ENCODE results near the gene NDUFS5.

Gene NDUFS5

DNA sequence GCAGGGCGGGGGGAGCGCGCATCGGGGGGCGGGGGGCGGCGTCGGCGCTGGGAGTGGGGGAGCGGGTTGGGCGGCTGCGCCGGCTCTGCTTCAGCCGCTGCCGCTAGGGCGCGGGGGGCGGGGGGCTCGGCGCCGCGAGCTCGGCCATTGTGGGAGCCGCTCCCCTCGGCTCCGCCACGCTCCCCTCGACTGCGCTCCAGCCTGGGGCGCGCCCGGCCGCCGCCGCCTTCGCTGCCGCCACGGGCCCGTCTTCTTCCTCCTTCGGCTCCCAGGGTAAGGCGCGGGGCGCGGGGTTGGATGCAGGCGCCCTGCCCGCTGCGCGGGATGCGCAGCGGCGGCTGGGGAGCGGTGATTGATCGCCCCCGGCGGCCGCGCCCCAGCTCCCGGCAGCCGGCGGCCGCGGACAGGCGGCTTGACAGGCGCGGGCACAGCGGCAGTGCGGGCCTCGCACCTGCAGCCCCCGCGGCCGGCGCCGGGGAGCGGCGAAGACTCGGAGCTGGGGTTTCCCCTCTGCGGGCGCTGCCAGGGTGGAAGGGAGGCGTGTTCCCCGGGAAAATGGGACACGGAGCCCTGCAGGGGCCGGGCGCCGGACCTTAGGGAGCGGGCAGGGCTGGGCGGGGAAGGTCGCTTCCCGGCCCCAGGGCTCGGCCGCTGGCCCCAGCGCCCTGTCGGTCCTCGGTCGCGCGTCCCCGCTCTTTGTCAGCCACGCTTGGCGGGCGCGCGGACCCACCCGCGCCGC lies 55.3 kb downstream of the NDUFS5 start (continued):
- TF ChIP-seq ZBTB44 (tag by site-specific recombination; IDR thresholded peaks at IDR 0.05), result peak; percentile 17; the same call in 1 of the 2 replicates
- TF ChIP-seq, protein P1, sequence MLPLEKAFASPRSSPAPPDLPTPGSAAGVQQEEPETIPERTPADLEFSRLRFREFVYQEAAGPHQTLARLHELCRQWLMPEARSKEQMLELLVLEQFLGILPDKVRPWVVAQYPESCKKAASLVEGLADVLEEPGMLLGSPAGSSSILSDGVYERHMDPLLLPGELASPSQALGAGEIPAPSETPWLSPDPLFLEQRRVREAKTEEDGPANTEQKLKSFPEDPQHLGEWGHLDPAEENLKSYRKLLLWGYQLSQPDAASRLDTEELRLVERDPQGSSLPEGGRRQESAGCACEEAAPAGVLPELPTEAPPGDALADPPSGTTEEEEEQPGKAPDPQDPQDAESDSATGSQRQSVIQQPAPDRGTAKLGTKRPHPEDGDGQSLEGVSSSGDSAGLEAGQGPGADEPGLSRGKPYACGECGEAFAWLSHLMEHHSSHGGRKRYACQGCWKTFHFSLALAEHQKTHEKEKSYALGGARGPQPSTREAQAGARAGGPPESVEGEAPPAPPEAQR (tag by site-specific recombination; IDR thresholded peaks at IDR 0.05), result no peak
- TF ChIP-seq ZNF354C (tag by site-specific recombination; IDR thresholded peaks at IDR 0.05; ENCODE audit: borderline replicate concordance, low read depth), result no peak
- TF ChIP-seq ZNF311 (tag by site-specific recombination; IDR thresholded peaks at IDR 0.05; ENCODE audit: borderline replicate concordance), result no peak
- TF ChIP-seq ZNF596 (tag by site-specific recombination; IDR thresholded peaks at IDR 0.05), result no peak
- TF ChIP-seq, protein P2, sequence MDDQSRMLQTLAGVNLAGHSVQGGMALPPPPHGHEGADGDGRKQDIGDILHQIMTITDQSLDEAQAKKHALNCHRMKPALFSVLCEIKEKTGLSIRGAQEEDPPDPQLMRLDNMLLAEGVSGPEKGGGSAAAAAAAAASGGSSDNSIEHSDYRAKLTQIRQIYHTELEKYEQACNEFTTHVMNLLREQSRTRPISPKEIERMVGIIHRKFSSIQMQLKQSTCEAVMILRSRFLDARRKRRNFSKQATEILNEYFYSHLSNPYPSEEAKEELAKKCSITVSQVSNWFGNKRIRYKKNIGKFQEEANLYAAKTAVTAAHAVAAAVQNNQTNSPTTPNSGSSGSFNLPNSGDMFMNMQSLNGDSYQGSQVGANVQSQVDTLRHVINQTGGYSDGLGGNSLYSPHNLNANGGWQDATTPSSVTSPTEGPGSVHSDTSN (CRISPR knock-in tag; IDR thresholded peaks at IDR 0.05), result no peak
- no peak for TF ChIP-seq ZFP69B (tag by site-specific recombination; IDR thresholded peaks at IDR 0.05)
- peak; percentile 79; the same call in 1 of the 2 replicates for TF ChIP-seq ZNF660 (tag by site-specific recombination; IDR thresholded peaks at IDR 0.05)
- TF ChIP-seq ZSCAN23 (tag by site-specific recombination; IDR thresholded peaks at IDR 0.05), result no peak
- no peak for TF ChIP-seq ZSCAN16 (tag by site-specific recombination; IDR thresholded peaks at IDR 0.05)
- TF ChIP-seq ZNF623 (tag by site-specific recombination; IDR thresholded peaks at IDR 0.05), result no peak
- TF ChIP-seq, protein P3, sequence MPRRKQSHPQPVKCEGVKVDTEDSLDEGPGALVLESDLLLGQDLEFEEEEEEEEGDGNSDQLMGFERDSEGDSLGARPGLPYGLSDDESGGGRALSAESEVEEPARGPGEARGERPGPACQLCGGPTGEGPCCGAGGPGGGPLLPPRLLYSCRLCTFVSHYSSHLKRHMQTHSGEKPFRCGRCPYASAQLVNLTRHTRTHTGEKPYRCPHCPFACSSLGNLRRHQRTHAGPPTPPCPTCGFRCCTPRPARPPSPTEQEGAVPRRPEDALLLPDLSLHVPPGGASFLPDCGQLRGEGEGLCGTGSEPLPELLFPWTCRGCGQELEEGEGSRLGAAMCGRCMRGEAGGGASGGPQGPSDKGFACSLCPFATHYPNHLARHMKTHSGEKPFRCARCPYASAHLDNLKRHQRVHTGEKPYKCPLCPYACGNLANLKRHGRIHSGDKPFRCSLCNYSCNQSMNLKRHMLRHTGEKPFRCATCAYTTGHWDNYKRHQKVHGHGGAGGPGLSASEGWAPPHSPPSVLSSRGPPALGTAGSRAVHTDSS (tag by site-specific recombination; IDR thresholded peaks at IDR 0.05), result no peak
- no peak for TF ChIP-seq ZBTB20 (tag by site-specific recombination; IDR thresholded peaks at IDR 0.05)
- TF ChIP-seq, protein P4, sequence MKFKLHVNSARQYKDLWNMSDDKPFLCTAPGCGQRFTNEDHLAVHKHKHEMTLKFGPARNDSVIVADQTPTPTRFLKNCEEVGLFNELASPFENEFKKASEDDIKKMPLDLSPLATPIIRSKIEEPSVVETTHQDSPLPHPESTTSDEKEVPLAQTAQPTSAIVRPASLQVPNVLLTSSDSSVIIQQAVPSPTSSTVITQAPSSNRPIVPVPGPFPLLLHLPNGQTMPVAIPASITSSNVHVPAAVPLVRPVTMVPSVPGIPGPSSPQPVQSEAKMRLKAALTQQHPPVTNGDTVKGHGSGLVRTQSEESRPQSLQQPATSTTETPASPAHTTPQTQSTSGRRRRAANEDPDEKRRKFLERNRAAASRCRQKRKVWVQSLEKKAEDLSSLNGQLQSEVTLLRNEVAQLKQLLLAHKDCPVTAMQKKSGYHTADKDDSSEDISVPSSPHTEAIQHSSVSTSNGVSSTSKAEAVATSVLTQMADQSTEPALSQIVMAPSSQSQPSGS (tag by site-specific recombination; IDR thresholded peaks at IDR 0.05; ENCODE audit: low read depth), result no peak
- TF ChIP-seq ZNF211 (tag by site-specific recombination; IDR thresholded peaks at IDR 0.05; ENCODE audit: low read depth), result no peak
- no peak for TF ChIP-seq ZNF404 (tag by site-specific recombination; IDR thresholded peaks at IDR 0.05)
- TF ChIP-seq ZNF24 (tag by site-specific recombination; IDR thresholded peaks at IDR 0.05), result no peak
- no peak for TF ChIP-seq ZNF548 (tag by site-specific recombination; IDR thresholded peaks at IDR 0.05)
- no peak for TF ChIP-seq REPIN1 (tag by site-specific recombination; IDR thresholded peaks at IDR 0.05; ENCODE audit: low read depth)
- no peak for TF ChIP-seq WT1 (tag by site-specific recombination; IDR thresholded peaks at IDR 0.05)
- TF ChIP-seq, protein P5, sequence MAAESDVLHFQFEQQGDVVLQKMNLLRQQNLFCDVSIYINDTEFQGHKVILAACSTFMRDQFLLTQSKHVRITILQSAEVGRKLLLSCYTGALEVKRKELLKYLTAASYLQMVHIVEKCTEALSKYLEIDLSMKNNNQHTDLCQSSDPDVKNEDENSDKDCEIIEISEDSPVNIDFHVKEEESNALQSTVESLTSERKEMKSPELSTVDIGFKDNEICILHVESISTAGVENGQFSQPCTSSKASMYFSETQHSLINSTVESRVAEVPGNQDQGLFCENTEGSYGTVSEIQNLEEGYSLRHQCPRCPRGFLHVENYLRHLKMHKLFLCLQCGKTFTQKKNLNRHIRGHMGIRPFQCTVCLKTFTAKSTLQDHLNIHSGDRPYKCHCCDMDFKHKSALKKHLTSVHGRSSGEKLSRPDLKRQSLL (tag by site-specific recombination; IDR thresholded peaks at IDR 0.05), result no peak
- no peak for TF ChIP-seq ZFHX2 (tag by site-specific recombination; conservative IDR thresholded peaks at IDR 0.05)
- no peak for TF ChIP-seq ZNF544 (tag by site-specific recombination; IDR thresholded peaks at IDR 0.05)
- no peak for TF ChIP-seq ZNF830 (tag by site-specific recombination; IDR thresholded peaks at IDR 0.05; ENCODE audit: low read depth)
- no peak for TF ChIP-seq ZNF571 (tag by site-specific recombination; IDR thresholded peaks at IDR 0.05)
